Neural cell (in vitro differentiated cells): ENCODE results near the gene CSAD. TPM values are rescaled to one million over a fixed set of nuclear protein-coding genes. Genes with fewer than 3 reads are reported as not detected.

ENCODE experiments used
- H2AFZ ChIP-seq: fragments of 200-600, 300-800 bp; sonication (generic), shearing (Covaris generic); 2 replicates; pipeline ENCODE4 v1.6.0; 2014; ENCODE audit warnings: low read depth, mild to moderate bottlenecking, antibody characterized with exemption, low read length, moderate library complexity
- H3F3A ChIP-seq: fragments of 200-600 bp; shearing (Covaris generic); 2 replicates; pipeline ENCODE4 v1.6.1; 2016; ENCODE audit warnings: mild to moderate bottlenecking, moderate library complexity, mixed read lengths, antibody characterized with exemption, low read length; ENCODE audit not compliant: insufficient read depth, poor library complexity, severe bottlenecking
- H3K27ac ChIP-seq: fragments of 200-600, 300-800 bp; sonication (generic), shearing (Covaris generic); 2 replicates; pipeline ENCODE4 v1.5.1; 2014; ENCODE audit warnings: mild to moderate bottlenecking, low read length, moderate library complexity
- H3K27me3 ChIP-seq: fragments of 300-800, 200-600 bp; sonication (generic), shearing (Covaris generic); 2 replicates; pipeline ENCODE4 v1.6.0; 2014; ENCODE audit warnings: mild to moderate bottlenecking, low read depth, low read length, moderate library complexity; ENCODE audit not compliant: insufficient read depth
- H3K36me3 ChIP-seq: fragments of 300-800, 200-600 bp; sonication (generic), shearing (Covaris generic); 2 replicates; pipeline ENCODE4 v1.5.1; 2014; ENCODE audit warnings: mild to moderate bottlenecking, antibody characterized with exemption, low read length, moderate library complexity; ENCODE audit not compliant: insufficient read depth
- H3K4me2 ChIP-seq: fragments of 300-800, 200-600 bp; sonication (generic), shearing (Covaris generic); 2 replicates; pipeline ENCODE4 v1.6.0; 2014; ENCODE audit warnings: mild to moderate bottlenecking, low read length
- H3K4me3 ChIP-seq: fragments of 300-800, 200-600 bp; sonication (generic), shearing (Covaris generic); 2 replicates; pipeline ENCODE4 v1.5.1; 2014; ENCODE audit warnings: mild to moderate bottlenecking, low read length, moderate library complexity
- H3K79me2 ChIP-seq: fragments of 200-600 bp; shearing (Covaris generic); replicated peaks from 2 replicates; pipeline ENCODE4 v1.6.0; 2014; ENCODE audit warnings: mild to moderate bottlenecking, low read length, moderate library complexity; ENCODE audit not compliant: insufficient read depth
- H3K9ac ChIP-seq: fragments of 300-800, 200-600 bp; sonication (generic), shearing (Covaris generic); 2 replicates; pipeline ENCODE4 v1.6.1; 2016; ENCODE audit warnings: mild to moderate bottlenecking, low read length, mixed read lengths
- H3K9me2 ChIP-seq: fragments of 200-600 bp; shearing (Covaris generic); 2 replicates; pipeline ENCODE4 v1.6.1; 2016; ENCODE audit warnings: mild to moderate bottlenecking, low read length, mixed read lengths; ENCODE audit not compliant: insufficient read depth
- H3K9me3 ChIP-seq: fragments of 200-600, 300-800 bp; sonication (generic), shearing (Covaris generic); 2 replicates; pipeline ENCODE4 v1.6.1; 2016; ENCODE audit warnings: mild to moderate bottlenecking, mixed run types, low read length, moderate library complexity, mixed read lengths
- H4K20me1 ChIP-seq: fragments of 200-600 bp; shearing (Covaris generic); 2 replicates; pipeline ENCODE4 v1.6.1; 2016; ENCODE audit warnings: mild to moderate bottlenecking, mixed run types; ENCODE audit not compliant: insufficient read depth
- CTCF ChIP-seq: fragments of 450-650 bp; IDR thresholded peaks from 2 replicates; pipeline ENCODE4 v1.5.1; 2014; ENCODE audit warnings: antibody characterized with exemption, mild to moderate bottlenecking, moderate library complexity; ENCODE audit not compliant: poor library complexity, severe bottlenecking
- EP300 ChIP-seq: fragments of 450-650 bp; conservative IDR thresholded peaks from 2 replicates; pipeline ENCODE4 v1.6.1; 2014; ENCODE audit warnings: antibody characterized with exemption, mild to moderate bottlenecking, moderate library complexity; ENCODE audit not compliant: poor library complexity, severe bottlenecking
- EZH2 ChIP-seq: fragments of 200-600, 300-800 bp; shearing (Covaris generic), sonication (generic); IDR thresholded peaks from 2 replicates; pipeline ENCODE4 v1.6.1; 2014; ENCODE audit warnings: antibody characterized with exemption, low read length, borderline replicate concordance, mild to moderate bottlenecking; ENCODE audit not compliant: insufficient read depth, poor library complexity, severe bottlenecking
- MXI1 ChIP-seq: fragments of 450-650 bp; conservative IDR thresholded peaks from 2 replicates; pipeline ENCODE4 v1.6.1; 2014; ENCODE audit warnings: antibody characterized with exemption, mild to moderate bottlenecking; ENCODE audit not compliant: poor library complexity, severe bottlenecking
- POLR2AphosphoS5 ChIP-seq: IDR thresholded peaks from 2 replicates; pipeline ENCODE4 v1.6.1; 2012
- RAD21 ChIP-seq: fragments of 450-650 bp; conservative IDR thresholded peaks from 2 replicates; pipeline ENCODE4 v1.6.1; 2014; ENCODE audit warnings: antibody characterized with exemption, mild to moderate bottlenecking, moderate library complexity
- REST ChIP-seq: IDR thresholded peaks from 2 replicates; pipeline ENCODE4 v1.6.1; 2012; ENCODE audit warnings: borderline replicate concordance
- SMC3 ChIP-seq: fragments of 450-650 bp; conservative IDR thresholded peaks from 2 replicates; pipeline ENCODE4 v1.6.1; 2014; ENCODE audit warnings: antibody characterized with exemption, mild to moderate bottlenecking, moderate library complexity; ENCODE audit not compliant: poor library complexity
- TAF1 ChIP-seq: IDR thresholded peaks from 2 replicates; pipeline ENCODE4 v1.6.1; 2012; ENCODE audit warnings: low read depth
- polyA plus RNA-seq: library from polyadenylated mRNA; depleted of rRNA; stranded (reverse); fragments of >200 nt; gene quantifications from 2 replicates; pipeline ENCODE4 v1.2.3, GENCODE V29; 2014

CSAD gene
- polyA plus RNA-seq, 1 donor from 2014 or later = 41.9 TPM

GRCh38 chr12:53171725-53172329, 8.9 kb downstream of the CSAD start:
- H3K9me3 ChIP-seq = no peaks in the 10 kb centered on the region
- H3K36me3 ChIP-seq = no peaks in the 10 kb centered on the region
- H3F3A ChIP-seq = no peaks in the 10 kb centered on the region
- H3K9me2 ChIP-seq = no peaks in the 10 kb centered on the region
- H3K4me3 ChIP-seq = no peak overlapping the region
- H3K27ac ChIP-seq = no peak overlapping the region
- no peaks in the 10 kb centered on the region for H4K20me1 ChIP-seq
- H3K9ac ChIP-seq = no peak overlapping the region
- no peaks in the 10 kb centered on the region for H3K79me2 ChIP-seq
- H3K4me2 ChIP-seq = no peak overlapping the region
- H2AFZ ChIP-seq = no peak overlapping the region
- no peaks in the 10 kb centered on the region for H3K27me3 ChIP-seq
- no peak for TF ChIP-seq RAD21
- TF ChIP-seq MXI1 = no peak
- TF ChIP-seq SMC3 = no peak
- TF ChIP-seq EZH2 = no peak
- no peak for TF ChIP-seq EP300
- TF ChIP-seq TAF1 = no peak

GRCh38 chr12:53170876-53171724, 9.6 kb downstream of the CSAD start:
- Histone ChIP-seq H3K79me2 (no peaks in the 10 kb centered on the region), H3K36me3 (no peaks in the 10 kb centered on the region), H3F3A (no peaks in the 10 kb centered on the region), H3K9me2 (no peaks in the 10 kb centered on the region), H3K4me3 (no peak overlapping the region), H2AFZ (no peak overlapping the region), H3K27ac (no peak overlapping the region), H4K20me1 (no peaks in the 10 kb centered on the region), H3K4me2 (no peak overlapping the region), H3K9ac (no peak overlapping the region), H3K9me3 (no peaks in the 10 kb centered on the region), H3K27me3 (no peaks in the 10 kb centered on the region)
- TF ChIP-seq EP300 (no peak), REST (no peak), RAD21 (no peak), CTCF (no peak), EZH2 (no peak), MXI1 (no peak), SMC3 (no peak), POLR2AphosphoS5 (no peak), TAF1 (no peak)
